ENCODE results near the gene TAF7L.

TAF7L gene

GRCh38 chrX:101219864-101220346 lies 71.2 kb downstream of the TAF7L start:
- DNase-seq, result no peak

- DNase-seq, result no peak
Observed at GRCh38 chrX:101219116-101219863, 71.8 kb downstream of the TAF7L start, which contains the start of gene DRP2. TSS of gene DRP2 (plus strand) at chrX:101219786. CDS start at chrX:101231648, 11,862 bp downstream.
